SK-N-SH (cell line): ENCODE data around the gene C1S. TPM values are rescaled to one million over a fixed set of nuclear protein-coding genes. Genes with fewer than 3 reads are reported as not detected.

Source experiments
- CTCF ChIA-PET: fragments of 300-600, 350-600 bp; formaldehyde crosslinking; extraction: SDS; loops from one replicate; lab custom pipeline; 2021; lab: Yijun Ruan, JAX
- POLR2A ChIA-PET: fragments of 350-600 bp; sonication (Branson Sonifier 250); formaldehyde crosslinking; extraction: SDS; loops from one replicate; lab custom pipeline; 2020; ENCODE audit warnings: antibody characterized with exemption, inconsistent platforms; lab: Yijun Ruan, JAX
- DNase-seq: peaks from one replicate; pipeline ENCODE4 v3.0.0; 2012
- H2AFZ ChIP-seq: fragments of 200-600 bp; sonication (generic); 2 replicates; pipeline ENCODE4 v1.8.1; 2016; ENCODE audit warnings: antibody characterized with exemption, mild to moderate bottlenecking, low read depth
- H3F3A ChIP-seq: fragments of 200-600 bp; sonication (generic); replicated peaks from 2 replicates; pipeline ENCODE3; 2016; ENCODE audit warnings: antibody characterized with exemption, mild to moderate bottlenecking; ENCODE audit not compliant: insufficient read depth
- H3K27ac ChIP-seq, 2 experiments: fragments of 200-500 bp in 1 of 2; fragments of 200-600 bp in 1 of 2; sonication (Bioruptor generic) in 1 of 2; sonication (generic), shearing (Covaris generic) in 1 of 2; 2 replicates each; pipeline versions ENCODE4 v1.5.1 to v1.6.1; 2014 to 2016; ENCODE audit warnings: low read depth in 2 of 2, inconsistent platforms in 1 of 2, low read length in 1 of 2, mild to moderate bottlenecking in 1 of 2, mixed read lengths in 1 of 2
- H3K27me3 ChIP-seq: fragments of 200-600 bp; sonication (generic), shearing (Covaris generic); 2 replicates; pipeline ENCODE4 v1.6.1; 2016; ENCODE audit warnings: mixed run types; ENCODE audit not compliant: insufficient read depth
- H3K36me3 ChIP-seq, 2 experiments: fragments of 200-500 bp in 1 of 2; fragments of 200-600 bp in 1 of 2; sonication (Bioruptor generic) in 1 of 2; sonication (generic) in 1 of 2; replicated peaks in 1 of 2; 2 replicates each; pipeline versions ENCODE3 to v1.5.1; 2014 to 2016; ENCODE audit warnings: low read length in 1 of 2, mild to moderate bottlenecking in 1 of 2; ENCODE audit not compliant: insufficient read depth in 2 of 2, control insufficient read depth in 1 of 2
- H3K4me1 ChIP-seq, 2 experiments: fragments of 200-500 bp in 1 of 2; fragments of 200-600 bp in 1 of 2; sonication (Bioruptor generic) in 1 of 2; sonication (generic), shearing (Covaris generic) in 1 of 2; 2 replicates each; pipeline versions ENCODE4 v1.5.1 to v1.6.1; 2014 to 2016; ENCODE audit warnings: low read depth in 1 of 2, low read length in 1 of 2, mixed run types in 1 of 2; ENCODE audit not compliant: insufficient read depth in 2 of 2, control insufficient read depth in 1 of 2
- H3K4me2 ChIP-seq: fragments of 200-600 bp; sonication (generic), shearing (Covaris generic); 2 replicates; pipeline ENCODE4 v1.6.1; 2017; ENCODE audit warnings: mixed run types
- H3K4me3 ChIP-seq, 2 experiments: fragments of 200-500 bp in 1 of 2; fragments of 200-600 bp in 1 of 2; sonication (Bioruptor generic) in 1 of 2; sonication (generic), shearing (Covaris generic) in 1 of 2; 2 replicates each; pipeline versions ENCODE4 v1.5.1 to v1.8.1; 2014 to 2016; ENCODE audit warnings: low read depth in 2 of 2, inconsistent platforms in 1 of 2, low read length in 1 of 2, mild to moderate bottlenecking in 1 of 2, mixed read lengths in 1 of 2, moderate library complexity in 1 of 2
- H3K79me2 ChIP-seq: fragments of 200-600 bp; sonication (generic); 2 replicates; pipeline ENCODE4 v1.8.1; 2017; ENCODE audit warnings: mild to moderate bottlenecking; ENCODE audit not compliant: insufficient read depth
- H3K9ac ChIP-seq: fragments of 200-600 bp; sonication (generic); 2 replicates; pipeline ENCODE4 v1.6.1; 2017; ENCODE audit warnings: mixed run types
- H3K9me2 ChIP-seq: fragments of 200-600 bp; sonication (generic); 2 replicates; pipeline ENCODE4 v1.6.1; 2017; ENCODE audit warnings: mixed run types
- H3K9me3 ChIP-seq: fragments of 200-600 bp; sonication (generic); 2 replicates; pipeline ENCODE4 v1.6.1; 2017; ENCODE audit warnings: mixed run types, mild to moderate bottlenecking, moderate library complexity
- H4K20me1 ChIP-seq: fragments of 200-600 bp; sonication (generic); 2 replicates; pipeline ENCODE4 v1.6.1; 2017; ENCODE audit warnings: mild to moderate bottlenecking, mixed run types; ENCODE audit not compliant: insufficient read depth
- CHD2 ChIP-seq: fragments of 150-350 bp; IDR thresholded peaks from 2 replicates; pipeline ENCODE4 v1.6.1; 2018; ENCODE audit warnings: low read length; ENCODE audit not compliant: partially characterized antibody
- ELF1 ChIP-seq: IDR thresholded peaks from 2 replicates; pipeline ENCODE4 v1.4.0; 2012
- EP300 ChIP-seq, 2 experiments: IDR thresholded peaks; 2 replicates each; pipeline versions ENCODE4 v1.4.0 to v1.6.1; 2012; ENCODE audit warnings: borderline replicate concordance in 1 of 2, low read depth in 1 of 2, low read length in 1 of 2
- FOXJ3 ChIP-seq: sonication (generic); formaldehyde crosslinking; IDR thresholded peaks from 2 replicates; pipeline ENCODE4 v1.5.1; 2020; ENCODE audit warnings: mild to moderate bottlenecking, missing genetic modification reagents
- FOXM1 ChIP-seq: IDR thresholded peaks from 2 replicates; pipeline ENCODE4 v1.4.0; 2012; ENCODE audit warnings: low read depth, mild to moderate bottlenecking
- GATA2 ChIP-seq: sonication (generic); formaldehyde crosslinking; IDR thresholded peaks from 2 replicates; pipeline ENCODE4 v1.5.0; 2020; ENCODE audit warnings: mild to moderate bottlenecking, missing genetic modification reagents
- MEF2A ChIP-seq: IDR thresholded peaks from 2 replicates; pipeline ENCODE4 v1.4.0; 2012; ENCODE audit warnings: low read depth, borderline replicate concordance
- MXI1 ChIP-seq: IDR thresholded peaks from 2 replicates; pipeline ENCODE4 v1.6.1; 2012; ENCODE audit warnings: mild to moderate bottlenecking, low read depth, low read length, improper control_type of control experiment
- NRF1 ChIP-seq: IDR thresholded peaks from 2 replicates; pipeline ENCODE4 v1.6.1; 2012; ENCODE audit warnings: low read depth, mild to moderate bottlenecking, low read length
- RCOR1 ChIP-seq: fragments of 150-350 bp; IDR thresholded peaks from 2 replicates; pipeline ENCODE4 v1.6.1; 2017; ENCODE audit warnings: antibody characterized with exemption, low read length
- RFX5 ChIP-seq: IDR thresholded peaks from 2 replicates; pipeline ENCODE4 v1.6.1; 2012; ENCODE audit warnings: mild to moderate bottlenecking, improper control_type of control experiment, low read length
- SIN3A ChIP-seq: IDR thresholded peaks from 2 replicates; pipeline ENCODE4 v1.6.1; 2012; ENCODE audit warnings: low read depth, mild to moderate bottlenecking, low read length, moderate library complexity, borderline replicate concordance
- SMC3 ChIP-seq: IDR thresholded peaks from 2 replicates; pipeline ENCODE4 v1.6.1; 2012; ENCODE audit warnings: low read depth, low read length, improper control_type of control experiment
- TAF1 ChIP-seq: IDR thresholded peaks from 2 replicates; pipeline ENCODE4 v1.6.1; 2012; ENCODE audit warnings: low read depth, mild to moderate bottlenecking, low read length, moderate library complexity, borderline replicate concordance
- TCF12 ChIP-seq: IDR thresholded peaks from 2 replicates; pipeline ENCODE4 v1.4.0; 2012
- TEAD4 ChIP-seq: IDR thresholded peaks from 2 replicates; pipeline ENCODE4 v1.4.0; 2012; ENCODE audit warnings: mild to moderate bottlenecking, borderline replicate concordance; ENCODE audit not compliant: insufficient read depth
- WGBS: methylation state at CpG from one replicate; pipeline ENCODE4 v1.1.6; 2017; ENCODE audit warnings: low lambda C conversion rate; 5-methylcytosine and 5-hydroxymethylcytosine counted together
- polyA plus RNA-seq, 3 experiments: library from polyadenylated mRNA; depleted of rRNA; stranded (reverse); fragments of >200 nt; gene quantifications; 2 replicates each; pipeline ENCODE4 v1.2.3, GENCODE V29; 2012
- TF ChIP-seq, protein P1 (sequence below): IDR thresholded peaks from 2 replicates; pipeline ENCODE4 v1.4.0; 2012; ENCODE audit warnings: low read depth
- TF ChIP-seq, protein P2 (sequence below): fragments of 150-350 bp; IDR thresholded peaks from 2 replicates; pipeline ENCODE4 v1.6.1; 2017; ENCODE audit warnings: antibody characterized with exemption, low read length, low read depth, borderline replicate concordance
- TF ChIP-seq, protein P3 (sequence below): fragments of 150-350 bp; IDR thresholded peaks from 2 replicates; pipeline ENCODE4 v1.6.1; 2016; ENCODE audit warnings: mild to moderate bottlenecking, low read depth, low read length
- TF ChIP-seq, protein P4 (sequence below): IDR thresholded peaks from 2 replicates; pipeline ENCODE4 v1.4.0; 2012; ENCODE audit warnings: low read depth, borderline replicate concordance
- TF ChIP-seq, protein P5 (sequence below): IDR thresholded peaks from 2 replicates; pipeline ENCODE4; 2012

The C1S gene
- polyA plus RNA-seq, 1 of the 3 experiments (the other 2 are of a cell fraction) = 14.5 TPM

DNA sequence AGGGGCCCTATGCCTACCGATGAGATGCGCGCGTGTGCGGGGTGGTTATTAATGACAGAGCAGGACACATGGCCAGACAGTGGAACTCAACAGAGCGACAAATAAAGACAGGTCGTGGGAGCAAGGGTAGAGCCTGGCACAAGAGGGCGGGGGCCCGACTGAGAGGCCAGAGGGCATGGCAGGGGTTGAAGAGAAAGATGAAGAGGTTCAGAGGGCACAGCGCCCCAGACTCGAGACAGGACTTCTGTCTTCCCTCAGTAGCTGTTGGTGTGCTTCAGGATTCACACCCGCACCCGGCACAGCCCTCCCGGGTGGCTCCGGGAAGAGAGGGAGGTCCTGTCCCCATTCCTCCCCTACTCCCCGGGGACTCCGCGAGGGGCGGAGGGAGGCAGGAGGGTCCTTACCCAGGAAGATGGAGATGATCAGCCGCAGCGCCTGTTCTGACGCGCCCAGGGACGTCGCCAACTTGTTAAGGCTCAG is 42.6 kb upstream of the C1S start:
- H3K27ac ChIP-seq = peak overlapping the region; percentile 47 to 90; a peak in 3 of 4 replicates
- peak overlapping the region; percentile 77 to 91 for H3K4me3 ChIP-seq
- peak overlapping the region; percentile 65 for H3K9ac ChIP-seq
- no peaks in the 10 kb centered on the region for H3K9me3 ChIP-seq
- no peaks in the 10 kb centered on the region for H3K79me2 ChIP-seq
- 5% methylated on average over 11 of the region's 25 CpGs for WGBS
- H2AFZ ChIP-seq = peak overlapping the region; percentile 93
- H3K4me2 ChIP-seq = peak overlapping the region; percentile 83
- TF ChIP-seq MXI1 (peak; percentile 89), FOXJ3 (no peak), SIN3A (0 out of 2 replicates have a peak, but pooled peaks have one; percentile 5), NRF1 (0 out of 2 replicates have a peak, but pooled peaks have one; percentile 3)
- TF ChIP-seq, protein P1, sequence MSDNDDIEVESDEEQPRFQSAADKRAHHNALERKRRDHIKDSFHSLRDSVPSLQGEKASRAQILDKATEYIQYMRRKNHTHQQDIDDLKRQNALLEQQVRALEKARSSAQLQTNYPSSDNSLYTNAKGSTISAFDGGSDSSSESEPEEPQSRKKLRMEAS = 0 out of 2 replicates have a peak, but pooled peaks have one; percentile 15
- no peaks in the 10 kb centered on the region for H3K9me2 ChIP-seq
- no peaks in the 10 kb centered on the region for H3K27me3 ChIP-seq
- peaks cover 0 to 8% of the 10 kb centered on the region in 2 experiments; a peak in 2 of 4 replicates for H3K4me1 ChIP-seq
- H4K20me1 ChIP-seq = no peaks in the 10 kb centered on the region
- CTCF ChIA-PET = interaction anchor here (0.6 to 1.7 kb wide), 17 partner anchors 8 to 320 kb away, joined by 3 to 8 read pairs (median 3); partner anchors contain the start of genes C1RL and C1S
- peaks cover 2 to 3% of the 10 kb centered on the region in 2 experiments for H3K36me3 ChIP-seq
- POLR2A ChIA-PET = interaction anchor here (0.6 to 1.6 kb wide), 5 partner anchors 8 to 74 kb away, joined by 3 to 8 read pairs (median 4); partner anchors contain the start of genes C12orf57 and RNU7-1
- peak; percentile 81 for DNase-seq
- H3F3A ChIP-seq = peaks cover 5% of the 10 kb centered on the region

DNA sequence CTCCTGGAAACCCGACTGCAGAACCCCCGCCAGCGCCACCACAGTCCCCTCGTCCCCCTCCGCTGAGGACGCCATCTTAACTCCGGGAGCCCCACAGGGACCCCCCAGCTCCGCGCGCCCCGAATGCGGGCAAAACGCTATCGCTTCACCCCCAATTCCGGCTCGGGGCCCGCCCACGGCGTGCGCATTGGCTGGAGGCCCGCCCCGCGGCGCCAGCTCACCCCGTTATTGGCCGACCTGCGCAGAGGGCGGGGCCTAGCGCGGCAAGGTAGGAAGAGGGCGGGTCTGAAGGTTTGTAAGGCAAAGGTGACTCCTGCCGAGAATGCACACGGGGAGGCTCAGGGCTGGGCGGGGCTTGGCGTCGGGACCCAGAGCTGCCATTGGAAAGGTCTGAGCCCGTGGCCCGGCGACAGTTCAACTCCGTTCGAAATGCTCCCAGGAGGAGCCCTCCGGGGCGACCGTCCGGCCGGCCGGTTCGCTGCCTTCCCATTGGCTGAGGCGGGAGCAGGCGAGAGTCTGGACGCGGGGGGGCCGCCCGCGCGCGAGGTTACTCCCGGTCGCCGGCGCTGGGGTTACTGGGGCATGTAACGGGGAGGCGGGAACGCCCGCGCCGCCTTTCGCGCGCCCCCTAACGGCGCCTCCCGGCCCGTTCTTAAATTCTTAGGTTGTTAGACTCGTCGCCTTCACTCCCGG is 42.0 kb upstream of the C1S start, which contains the start of gene LPCAT3:
TSS of gene LPCAT3 (minus strand) at position 127 of the 693 bp plus-strand sequence. CDS start at position 75, 52 bp downstream.
- H3K36me3 ChIP-seq = peaks cover 0 to 3% of the 10 kb centered on the region in 2 experiments
- H3K4me2 ChIP-seq = peak within 1 kb of the TSS; percentile 83
- no peaks in the 10 kb centered on the region for H3K9me2 ChIP-seq
- H3K79me2 ChIP-seq = no peaks in the 10 kb centered on the region
- peak within 1 kb of the TSS; percentile 93 for H2AFZ ChIP-seq
- peaks cover 0 to 8% of the 10 kb centered on the region in 2 experiments; a peak in 2 of 4 replicates for H3K4me1 ChIP-seq
- no peaks in the 10 kb centered on the region for H3K9me3 ChIP-seq
- peak within 1 kb of the TSS; percentile 77 to 91 for H3K4me3 ChIP-seq
- H3K27ac ChIP-seq = peak within 1 kb of the TSS; percentile 47 to 90; a peak in 3 of 4 replicates
- peak; percentile 98 for DNase-seq
- POLR2A ChIA-PET = interaction anchor here (0.6 to 1.6 kb wide), 5 partner anchors 9 to 75 kb away, joined by 3 to 8 read pairs (median 4); partner anchors contain the start of genes C12orf57 and RNU7-1
- peak within 1 kb of the TSS; percentile 65 for H3K9ac ChIP-seq
- WGBS = 0% methylated on average over 3 of the region's 77 CpGs
- CTCF ChIA-PET = interaction anchor here (0.6 to 1.7 kb wide), 16 partner anchors 8 to 320 kb away, joined by 3 to 8 read pairs (median 3); partner anchors contain the start of genes C1RL and C1S
- no peaks in the 10 kb centered on the region for H3K27me3 ChIP-seq
- no peaks in the 10 kb centered on the region for H4K20me1 ChIP-seq
- peaks cover 5% of the 10 kb centered on the region for H3F3A ChIP-seq
- TF ChIP-seq MEF2A (no peak), TCF12 (0 out of 2 replicates have a peak, but pooled peaks have one; percentile 4), FOXM1 (no peak), TAF1 (peak; percentile 17; the same call in 1 of the 2 replicates), SIN3A (no peak; the same call in 1 of the 2 replicates), GATA2 (CRISPR knock-in tag) (no peak), EP300 (IDR thresholded peaks at IDR 0.05; ENCODE audit: borderline replicate concordance in 1 of 2, low read depth in 1 of 2, low read length in 1 of 2) (no peak; a peak in 1 of 4 replicates), TEAD4 (peak; percentile 50; the same call in 1 of the 2 replicates), ELF1 (peak; percentile 45; the same call in 1 of the 2 replicates), RCOR1 (no peak; the same call in 1 of the 2 replicates), RFX5 (no peak; the same call in 1 of the 2 replicates), SMC3 (peak; percentile 61), CHD2 (no peak)
- TF ChIP-seq, protein P2, sequence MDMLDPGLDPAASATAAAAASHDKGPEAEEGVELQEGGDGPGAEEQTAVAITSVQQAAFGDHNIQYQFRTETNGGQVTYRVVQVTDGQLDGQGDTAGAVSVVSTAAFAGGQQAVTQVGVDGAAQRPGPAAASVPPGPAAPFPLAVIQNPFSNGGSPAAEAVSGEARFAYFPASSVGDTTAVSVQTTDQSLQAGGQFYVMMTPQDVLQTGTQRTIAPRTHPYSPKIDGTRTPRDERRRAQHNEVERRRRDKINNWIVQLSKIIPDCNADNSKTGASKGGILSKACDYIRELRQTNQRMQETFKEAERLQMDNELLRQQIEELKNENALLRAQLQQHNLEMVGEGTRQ = no peak
- TF ChIP-seq, protein P3, sequence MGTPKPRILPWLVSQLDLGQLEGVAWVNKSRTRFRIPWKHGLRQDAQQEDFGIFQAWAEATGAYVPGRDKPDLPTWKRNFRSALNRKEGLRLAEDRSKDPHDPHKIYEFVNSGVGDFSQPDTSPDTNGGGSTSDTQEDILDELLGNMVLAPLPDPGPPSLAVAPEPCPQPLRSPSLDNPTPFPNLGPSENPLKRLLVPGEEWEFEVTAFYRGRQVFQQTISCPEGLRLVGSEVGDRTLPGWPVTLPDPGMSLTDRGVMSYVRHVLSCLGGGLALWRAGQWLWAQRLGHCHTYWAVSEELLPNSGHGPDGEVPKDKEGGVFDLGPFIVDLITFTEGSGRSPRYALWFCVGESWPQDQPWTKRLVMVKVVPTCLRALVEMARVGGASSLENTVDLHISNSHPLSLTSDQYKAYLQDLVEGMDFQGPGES = no peak
- TF ChIP-seq, protein P4, sequence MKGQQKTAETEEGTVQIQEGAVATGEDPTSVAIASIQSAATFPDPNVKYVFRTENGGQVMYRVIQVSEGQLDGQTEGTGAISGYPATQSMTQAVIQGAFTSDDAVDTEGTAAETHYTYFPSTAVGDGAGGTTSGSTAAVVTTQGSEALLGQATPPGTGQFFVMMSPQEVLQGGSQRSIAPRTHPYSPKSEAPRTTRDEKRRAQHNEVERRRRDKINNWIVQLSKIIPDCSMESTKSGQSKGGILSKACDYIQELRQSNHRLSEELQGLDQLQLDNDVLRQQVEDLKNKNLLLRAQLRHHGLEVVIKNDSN = no peak
- TF ChIP-seq, protein P1 = no peak
- TF ChIP-seq, protein P5, sequence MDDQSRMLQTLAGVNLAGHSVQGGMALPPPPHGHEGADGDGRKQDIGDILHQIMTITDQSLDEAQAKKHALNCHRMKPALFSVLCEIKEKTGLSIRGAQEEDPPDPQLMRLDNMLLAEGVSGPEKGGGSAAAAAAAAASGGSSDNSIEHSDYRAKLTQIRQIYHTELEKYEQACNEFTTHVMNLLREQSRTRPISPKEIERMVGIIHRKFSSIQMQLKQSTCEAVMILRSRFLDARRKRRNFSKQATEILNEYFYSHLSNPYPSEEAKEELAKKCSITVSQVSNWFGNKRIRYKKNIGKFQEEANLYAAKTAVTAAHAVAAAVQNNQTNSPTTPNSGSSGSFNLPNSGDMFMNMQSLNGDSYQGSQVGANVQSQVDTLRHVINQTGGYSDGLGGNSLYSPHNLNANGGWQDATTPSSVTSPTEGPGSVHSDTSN = peak; percentile 6; the same call in 1 of the 2 replicates
